OCI-LY7 (cell line): Measurements from ENCODE around the gene CHSY3. TPM values are rescaled to one million over a fixed set of nuclear protein-coding genes. Genes with fewer than 3 reads are reported as not detected.

Experiments used
- BruUV-seq: library from RNA; stranded (reverse); fragments of 400-500 nt; replicated peaks from 2 replicates; lab custom pipeline; 2021; lab: Mats Ljungman, UMichigan
- CTCF ChIA-PET: fragments of 300-600 bp; sonication (Branson Sonifier 250); formaldehyde crosslinking; loops from one replicate; lab custom pipeline; 2022; ENCODE audit warnings: antibody characterized with exemption; ENCODE audit not compliant: unreplicated experiment; lab: Charles Lee
- POLR2A ChIA-PET: fragments of 300-600 bp; sonication (Branson Sonifier 250); formaldehyde crosslinking; loops from one replicate; lab custom pipeline; 2022; ENCODE audit warnings: antibody characterized with exemption; lab: Charles Lee
- DNase-seq: peaks from one replicate; pipeline ENCODE4 v3.0.0-alpha.2; 2015; ENCODE audit warnings: low spot score
- H2AFZ ChIP-seq: fragments of 200-600 bp; sonication (generic), shearing (Covaris generic); 2 replicates; pipeline ENCODE4 v1.6.1; 2014; ENCODE audit warnings: mild to moderate bottlenecking, antibody characterized with exemption, low read length, moderate library complexity
- H3K27ac ChIP-seq: fragments of 200-600 bp; sonication (generic); 2 replicates; pipeline ENCODE4 v1.5.1; 2014; ENCODE audit warnings: mixed run types, low read depth, mild to moderate bottlenecking, moderate library complexity, low read length, inconsistent platforms; ENCODE audit not compliant: poor library complexity, severe bottlenecking
- H3K36me3 ChIP-seq: fragments of 200-600 bp; sonication (generic); 2 replicates; pipeline ENCODE4 v1.6.1; 2014; ENCODE audit warnings: mild to moderate bottlenecking, antibody characterized with exemption, low read length, moderate library complexity, mixed read lengths; ENCODE audit not compliant: insufficient read depth
- H3K4me1 ChIP-seq: fragments of 200-600 bp; sonication (generic); 2 replicates; pipeline ENCODE4 v1.5.1; 2014; ENCODE audit warnings: mild to moderate bottlenecking, low read length; ENCODE audit not compliant: insufficient read depth, poor library complexity, severe bottlenecking
- H3K4me2 ChIP-seq: fragments of 200-600 bp; sonication (generic); 2 replicates; pipeline ENCODE4 v1.6.1; 2014; ENCODE audit warnings: mild to moderate bottlenecking, low read length
- H3K4me3 ChIP-seq: fragments of 200-600 bp; sonication (generic); 2 replicates; pipeline ENCODE4 v1.5.1; 2014; ENCODE audit warnings: mild to moderate bottlenecking, low read depth, low read length; ENCODE audit not compliant: poor library complexity, severe bottlenecking
- H3K79me2 ChIP-seq: fragments of 200-600 bp; sonication (generic); 2 replicates; pipeline ENCODE4 v1.6.1; 2016; ENCODE audit warnings: low read depth, mild to moderate bottlenecking, low read length, moderate library complexity, mixed read lengths; ENCODE audit not compliant: insufficient read depth
- H3K9me2 ChIP-seq: fragments of 200-600 bp; sonication (generic); 2 replicates; pipeline ENCODE4 v1.6.1; 2016; ENCODE audit warnings: mild to moderate bottlenecking, low read length, mixed read lengths; ENCODE audit not compliant: insufficient read depth
- H3K9me3 ChIP-seq: fragments of 200-600 bp; sonication (generic); 2 replicates; pipeline ENCODE4 v1.6.1; 2014; ENCODE audit warnings: mild to moderate bottlenecking, mixed run types, low read length, mixed read lengths
- H4K20me1 ChIP-seq: fragments of 200-600 bp; sonication (generic); 2 replicates; pipeline ENCODE4 v1.6.1; 2014; ENCODE audit warnings: mild to moderate bottlenecking, antibody characterized with exemption, low read length, moderate library complexity, mixed read lengths; ENCODE audit not compliant: insufficient read depth
- EZH2phosphoT487 ChIP-seq: fragments of 200-600 bp; sonication (generic); IDR thresholded peaks from 2 replicates; pipeline ENCODE4 v1.6.1; 2018; ENCODE audit warnings: low read depth, borderline replicate concordance, mild to moderate bottlenecking, mixed run types, antibody characterized with exemption, low read length, moderate library complexity, mixed read lengths
- intact Hi-C: fragments of 100-400 bp; cut with micrococcal nuclease; formaldehyde crosslinking; loops from one replicate; pipeline ENCODE4 v1.10.0; 2022; ENCODE audit not compliant: unreplicated experiment
- small RNA-seq: library from RNA; depleted of rRNA; stranded (forward); fragments of <200 nt; gene quantifications from one replicate; pipeline ENCODE3, GENCODE V24; 2014
- total RNA-seq, 2 experiments: library from RNA; depleted of rRNA in 1 of 2; stranded (reverse); fragments of >200 nt in 1 of 2; shearing (Covaris generic) in 1 of 2; gene quantifications; 2 replicates each; pipeline ENCODE4 v1.2.3, GENCODE V29; 2014 to 2022
- TF ChIP-seq, protein P1 (sequence below): fragments of 200-600 bp; sonication (generic); conservative IDR thresholded peaks from 2 replicates; pipeline ENCODE4 v1.5.1; 2014; ENCODE audit warnings: mild to moderate bottlenecking, antibody characterized with exemption, low read length, moderate library complexity, mixed read lengths

Gene CHSY3
- total RNA-seq, 2 experiments from 2014 or later, result not detected

DNA sequence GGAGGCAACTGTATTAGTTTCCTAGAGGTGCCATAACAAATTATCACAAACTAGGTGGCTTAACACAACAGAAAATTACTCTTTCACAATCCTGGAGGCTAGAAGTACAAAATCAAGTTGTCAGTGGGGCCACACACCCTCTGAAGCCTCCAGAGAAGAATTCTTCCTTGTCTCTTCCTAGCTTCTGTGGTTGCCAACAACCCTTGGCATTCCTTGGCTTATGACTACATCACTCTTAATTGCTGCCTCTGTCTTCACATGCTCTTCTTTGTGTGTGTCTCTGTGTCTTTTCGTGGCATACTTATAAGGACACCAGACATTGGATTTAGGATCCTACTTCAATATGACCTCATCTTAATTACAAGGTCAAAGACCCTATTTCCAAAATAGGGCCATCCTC is 327.5 kb downstream of the CHSY3 start:
- Histone ChIP-seq H3K27ac (no peak overlapping the region), H3K9me2 (no peaks in the 10 kb centered on the region), H2AFZ (no peak overlapping the region), H3K79me2 (no peaks in the 10 kb centered on the region), H3K4me1 (no peaks in the 10 kb centered on the region), H3K4me2 (no peak overlapping the region), H4K20me1 (no peaks in the 10 kb centered on the region), H3K36me3 (no peaks in the 10 kb centered on the region), H3K4me3 (no peak overlapping the region), H3K9me3 (no peaks in the 10 kb centered on the region)
- no peak for DNase-seq
- BruUV-seq, result no TSS peak
- POLR2A ChIA-PET, result interaction anchor here (1.1 kb wide), 1 partner anchor 55 kb away, joined by 3 read pairs; no protein-coding TSS in a partner anchor
- CTCF ChIA-PET, result no interaction called here
- intact Hi-C loops, result no loop called here
- TF ChIP-seq, protein P1, sequence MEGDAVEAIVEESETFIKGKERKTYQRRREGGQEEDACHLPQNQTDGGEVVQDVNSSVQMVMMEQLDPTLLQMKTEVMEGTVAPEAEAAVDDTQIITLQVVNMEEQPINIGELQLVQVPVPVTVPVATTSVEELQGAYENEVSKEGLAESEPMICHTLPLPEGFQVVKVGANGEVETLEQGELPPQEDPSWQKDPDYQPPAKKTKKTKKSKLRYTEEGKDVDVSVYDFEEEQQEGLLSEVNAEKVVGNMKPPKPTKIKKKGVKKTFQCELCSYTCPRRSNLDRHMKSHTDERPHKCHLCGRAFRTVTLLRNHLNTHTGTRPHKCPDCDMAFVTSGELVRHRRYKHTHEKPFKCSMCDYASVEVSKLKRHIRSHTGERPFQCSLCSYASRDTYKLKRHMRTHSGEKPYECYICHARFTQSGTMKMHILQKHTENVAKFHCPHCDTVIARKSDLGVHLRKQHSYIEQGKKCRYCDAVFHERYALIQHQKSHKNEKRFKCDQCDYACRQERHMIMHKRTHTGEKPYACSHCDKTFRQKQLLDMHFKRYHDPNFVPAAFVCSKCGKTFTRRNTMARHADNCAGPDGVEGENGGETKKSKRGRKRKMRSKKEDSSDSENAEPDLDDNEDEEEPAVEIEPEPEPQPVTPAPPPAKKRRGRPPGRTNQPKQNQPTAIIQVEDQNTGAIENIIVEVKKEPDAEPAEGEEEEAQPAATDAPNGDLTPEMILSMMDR, result no peak
- TF ChIP-seq EZH2phosphoT487, result no peak

DNA sequence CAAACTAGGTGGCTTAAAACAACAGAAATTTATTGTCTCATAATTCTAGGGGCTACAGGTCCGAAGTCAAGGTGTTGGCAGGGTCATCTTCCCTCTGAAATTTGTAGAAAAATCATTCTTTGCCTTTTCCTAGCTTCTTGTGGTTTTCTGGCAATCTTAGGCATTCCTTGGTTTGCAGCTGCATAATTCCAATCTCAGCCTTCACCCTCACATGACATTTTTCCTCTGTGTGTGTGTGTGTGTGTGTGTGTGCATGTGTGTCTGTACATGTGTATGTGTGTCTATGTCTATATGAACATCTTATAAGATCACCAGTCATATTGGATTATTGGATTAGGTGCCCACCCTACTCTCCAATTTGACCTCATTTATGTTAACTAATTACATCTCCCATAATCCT is 330.6 kb downstream of the CHSY3 start:
- Histone ChIP-seq H3K9me2 (no peaks in the 10 kb centered on the region), H2AFZ (no peak overlapping the region), H3K79me2 (no peaks in the 10 kb centered on the region), H3K9me3 (no peaks in the 10 kb centered on the region), H3K27ac (no peak overlapping the region), H3K4me1 (no peaks in the 10 kb centered on the region), H3K4me2 (no peak overlapping the region), H3K4me3 (no peak overlapping the region), H4K20me1 (no peaks in the 10 kb centered on the region), H3K36me3 (no peaks in the 10 kb centered on the region)
- DNase-seq, result no peak
- intact Hi-C loops, result no loop called here
- BruUV-seq, result no TSS peak
- ChIA-PET POLR2A (no interaction called here), CTCF (no interaction called here)
- TF ChIP-seq EZH2phosphoT487, result no peak
- TF ChIP-seq, protein P1, result no peak

Small RNAs within 50 kb of the gene (small RNA-seq; reads per million reads assigned to genes)
- gene RNA5SP191 (0.83 reads per million, percentile 38 among the genes with 10 or more reads in this experiment), gene RNU6ATAC10P (not detected)

Other genes starting within 250 kb of the CHSY3 start
- gene MINAR2, start 156.4 kb upstream of the CHSY3 start, total RNA-seq (2014; rRNA removed; shearing (Covaris generic)), result not detected in 2 replicates
- not detected in 2 replicates for gene MINAR2, start 156.4 kb upstream of the CHSY3 start, total RNA-seq (2022)